Fibroblast of villous mesenchyme (primary cell): ENCODE results near the gene FKBP3. TPM values are rescaled to one million over a fixed set of nuclear protein-coding genes. Genes with fewer than 3 reads are reported as not detected.
A peak's percentile ranks its signal among the peaks of the same experiment; 100 is the strongest.

Source experiments
- small RNA-seq: library from RNA; depleted of rRNA; stranded (forward); fragments of <200 nt; gene quantifications from one replicate; pipeline ENCODE3, GENCODE V24; 2012
- total RNA-seq: library from RNA; depleted of rRNA; stranded (reverse); fragments of >200 nt; gene quantifications from 2 replicates; pipeline ENCODE4 v1.2.3, GENCODE V29; 2012

Gene FKBP3
- total RNA-seq, 1 donor: 30.7 TPM

Small RNA genes within 50 kb of the gene (small RNA-seq; reads per million reads assigned to genes)
- gene RF00151 (not detected), gene SNORD127 (13,405 reads per million, percentile 100 among the genes with 10 or more reads in this experiment)

Other genes starting within 250 kb of the FKBP3 start
- gene KLHL28, start 172.5 kb downstream of the FKBP3 start, total RNA-seq: 9.5 and 9.7 TPM in 2 replicates
- gene TOGARAM1, start 172.3 kb downstream of the FKBP3 start, total RNA-seq: 15.1 and 22.5 TPM in 2 replicates
- 32.5 and 37.1 TPM in 2 replicates for gene PRPF39, start 50.4 kb downstream of the FKBP3 start, total RNA-seq
- gene FANCM, start 1.4 kb upstream of the FKBP3 start, total RNA-seq: 7.4 and 10.8 TPM in 2 replicates
- gene MIS18BP1, start 118.7 kb upstream of the FKBP3 start, total RNA-seq: 30.3 and 40.6 TPM in 2 replicates